Measurements from ENCODE around the gene GALNT7. TPM values are rescaled to one million over a fixed set of nuclear protein-coding genes. Genes with fewer than 3 reads are reported as not detected.

The GALNT7 gene
- total RNA-seq, 1 experiment from 2014 or later = 16.8 TPM

DNA sequence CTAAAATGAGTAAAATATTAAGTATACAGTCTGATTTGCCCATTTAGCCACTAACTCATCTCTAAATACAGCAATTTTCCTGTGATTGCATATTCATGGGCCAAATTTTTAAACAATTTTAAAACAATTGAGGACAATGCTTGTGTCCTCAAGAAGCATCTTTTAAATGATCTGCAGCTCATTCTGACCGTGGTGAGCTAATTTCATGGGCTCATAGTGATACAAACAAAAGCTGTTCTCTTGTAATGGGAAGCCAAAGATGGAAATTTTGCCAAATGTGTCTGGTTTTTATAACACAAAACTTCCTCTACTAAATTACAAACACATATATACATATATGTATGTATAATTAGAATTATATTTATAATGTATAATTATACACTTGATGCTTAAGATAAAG is 125.8 kb downstream of the GALNT7 start:
- H3K36me3 Mint-ChIP-seq (ENCODE audit: insufficient read depth, unreplicated experiment) = no peaks in the 10 kb centered on the region
- no peaks in the 10 kb centered on the region for H3K9me3 Mint-ChIP-seq (ENCODE audit: unreplicated experiment)
- Histone ChIP-seq H3K27me3 (replicated peaks; ENCODE audit: control insufficient read depth, insufficient read depth, low read length) (no peaks in the 10 kb centered on the region), H3K9me3 (no peaks in the 10 kb centered on the region), H3K36me3 (ENCODE audit: control insufficient read depth, insufficient read depth, low read length) (no peaks in the 10 kb centered on the region), H3K4me1 (peaks cover 11% of the 10 kb centered on the region), H3K4me3 (ENCODE audit: low read depth, low read length) (no peak overlapping the region)
- TF ChIP-seq, protein P1, sequence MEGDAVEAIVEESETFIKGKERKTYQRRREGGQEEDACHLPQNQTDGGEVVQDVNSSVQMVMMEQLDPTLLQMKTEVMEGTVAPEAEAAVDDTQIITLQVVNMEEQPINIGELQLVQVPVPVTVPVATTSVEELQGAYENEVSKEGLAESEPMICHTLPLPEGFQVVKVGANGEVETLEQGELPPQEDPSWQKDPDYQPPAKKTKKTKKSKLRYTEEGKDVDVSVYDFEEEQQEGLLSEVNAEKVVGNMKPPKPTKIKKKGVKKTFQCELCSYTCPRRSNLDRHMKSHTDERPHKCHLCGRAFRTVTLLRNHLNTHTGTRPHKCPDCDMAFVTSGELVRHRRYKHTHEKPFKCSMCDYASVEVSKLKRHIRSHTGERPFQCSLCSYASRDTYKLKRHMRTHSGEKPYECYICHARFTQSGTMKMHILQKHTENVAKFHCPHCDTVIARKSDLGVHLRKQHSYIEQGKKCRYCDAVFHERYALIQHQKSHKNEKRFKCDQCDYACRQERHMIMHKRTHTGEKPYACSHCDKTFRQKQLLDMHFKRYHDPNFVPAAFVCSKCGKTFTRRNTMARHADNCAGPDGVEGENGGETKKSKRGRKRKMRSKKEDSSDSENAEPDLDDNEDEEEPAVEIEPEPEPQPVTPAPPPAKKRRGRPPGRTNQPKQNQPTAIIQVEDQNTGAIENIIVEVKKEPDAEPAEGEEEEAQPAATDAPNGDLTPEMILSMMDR (IDR thresholded peaks at IDR 0.05; ENCODE audit: insufficient read depth in 1 of 2, low read depth in 1 of 2, low read length in 1 of 2, severe bottlenecking in 1 of 2, unreplicated experiment in 1 of 2) = no peak
- H3K27ac Mint-ChIP-seq (ENCODE audit: unreplicated experiment) = no peak overlapping the region
- H3K4me3 Mint-ChIP-seq (ENCODE audit: unreplicated experiment) = no peak overlapping the region
- no peak for DNase-seq
- H3K4me1 Mint-ChIP-seq (ENCODE audit: low read depth, unreplicated experiment) = peaks cover 6% of the 10 kb centered on the region
- ChIA-PET CTCF (no interaction called here), POLR2A (no interaction called here)
- no TSS peak for BruUV-seq (replicated peaks)
- H3K27me3 Mint-ChIP-seq (ENCODE audit: insufficient read depth, unreplicated experiment) = no peaks in the 10 kb centered on the region
- intact Hi-C loops (cut with micrococcal nuclease; ENCODE audit: unreplicated experiment) = no loop called here

DNA sequence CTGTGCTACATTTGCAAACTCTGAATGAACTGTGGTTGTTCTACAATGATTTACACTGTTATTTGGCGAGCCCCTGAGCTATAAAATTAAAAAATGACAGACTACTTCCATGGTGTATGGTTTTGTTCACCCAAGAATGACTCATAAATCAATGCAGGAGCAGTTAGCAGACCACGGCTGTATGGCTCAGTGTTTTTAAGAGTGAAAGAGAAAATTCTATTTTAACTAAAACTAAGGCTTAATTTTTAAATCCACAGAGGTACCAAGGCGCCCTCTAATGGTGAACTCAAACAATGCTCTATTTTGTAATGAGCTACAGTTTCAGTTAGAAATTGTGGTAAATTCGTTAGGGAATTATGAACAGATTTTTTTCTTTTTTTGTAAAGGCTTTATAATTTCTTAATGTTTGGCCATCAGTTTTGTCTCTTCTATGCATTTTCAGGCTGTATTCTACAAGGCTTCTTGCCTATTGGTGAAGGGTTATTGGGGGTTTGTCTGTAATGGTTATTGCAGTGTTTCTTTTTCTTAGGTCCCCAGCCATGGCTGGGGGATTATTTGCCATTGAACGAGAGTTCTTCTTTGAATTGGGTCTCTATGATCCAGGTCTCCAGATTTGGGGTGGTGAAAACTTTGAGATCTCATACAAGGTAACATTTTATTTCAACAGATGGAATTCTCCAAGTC is 133.0 kb downstream of the GALNT7 start:
- Mint-ChIP-seq H3K36me3 (ENCODE audit: insufficient read depth, unreplicated experiment) (no peaks in the 10 kb centered on the region), H3K27ac (ENCODE audit: unreplicated experiment) (no peak overlapping the region), H3K9me3 (ENCODE audit: unreplicated experiment) (no peaks in the 10 kb centered on the region), H3K4me1 (ENCODE audit: low read depth, unreplicated experiment) (no peaks in the 10 kb centered on the region), H3K4me3 (ENCODE audit: unreplicated experiment) (no peak overlapping the region), H3K27me3 (ENCODE audit: insufficient read depth, unreplicated experiment) (no peaks in the 10 kb centered on the region)
- ChIA-PET CTCF (interaction anchor here (0.7 to 1.6 kb wide), 7 partner anchors 12 to 288 kb away, joined by 3 to 27 read pairs (median 4); partner anchors contain the start of gene HMGB2), POLR2A (interaction anchor here (0.6 to 1.2 kb wide), 3 partner anchors 34 to 346 kb away, joined by 3 to 11 read pairs (median 3); no protein-coding TSS in a partner anchor)
- Histone ChIP-seq H3K27me3 (replicated peaks; ENCODE audit: control insufficient read depth, insufficient read depth, low read length) (no peaks in the 10 kb centered on the region), H3K36me3 (ENCODE audit: control insufficient read depth, insufficient read depth, low read length) (no peaks in the 10 kb centered on the region), H3K4me3 (ENCODE audit: low read depth, low read length) (no peak overlapping the region), H3K9me3 (no peaks in the 10 kb centered on the region), H3K4me1 (no peaks in the 10 kb centered on the region)
- no TSS peak for BruUV-seq (replicated peaks)
- TF ChIP-seq, protein P1 (IDR thresholded peaks at IDR 0.05; ENCODE audit: insufficient read depth in 1 of 2, low read depth in 1 of 2, low read length in 1 of 2, severe bottlenecking in 1 of 2, unreplicated experiment in 1 of 2) = peak; percentile 35 to 50
- DNase-seq = no peak
- intact Hi-C loops (cut with micrococcal nuclease; ENCODE audit: unreplicated experiment) = loop anchor here (2.0 to 5.0 kb wide), 3 partner anchors 43 to 289 kb away; no protein-coding TSS in a partner anchor

DNA sequence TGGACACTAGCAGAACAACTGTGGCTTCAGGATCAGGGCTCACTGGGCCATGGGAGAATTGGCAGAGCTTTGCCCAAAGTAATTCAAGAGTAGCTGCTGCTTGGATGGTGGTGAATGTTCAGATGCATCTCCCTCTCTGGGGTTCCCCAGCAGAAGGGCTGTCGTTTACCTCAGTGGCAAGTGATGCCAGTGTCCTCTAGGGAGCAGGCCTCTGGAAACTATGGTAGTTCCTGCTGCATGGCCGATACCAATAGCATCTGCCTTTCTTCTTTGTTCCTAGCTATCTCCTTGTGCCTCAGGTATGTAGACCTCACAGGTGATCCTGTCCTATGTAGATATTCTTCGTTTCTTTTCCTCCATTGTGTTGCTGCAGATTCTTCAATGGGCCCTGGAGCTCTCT is 139.2 kb downstream of the GALNT7 start:
- no peaks in the 10 kb centered on the region for H3K4me1 ChIP-seq
- intact Hi-C loops (cut with micrococcal nuclease; ENCODE audit: unreplicated experiment) = no loop called here
- TF ChIP-seq, protein P1 (IDR thresholded peaks at IDR 0.05; ENCODE audit: insufficient read depth in 1 of 2, low read depth in 1 of 2, low read length in 1 of 2, severe bottlenecking in 1 of 2, unreplicated experiment in 1 of 2) = no peak
- H3K27me3 ChIP-seq (replicated peaks; ENCODE audit: control insufficient read depth, insufficient read depth, low read length) = no peaks in the 10 kb centered on the region
- H3K9me3 Mint-ChIP-seq (ENCODE audit: unreplicated experiment) = no peaks in the 10 kb centered on the region
- H3K36me3 Mint-ChIP-seq (ENCODE audit: insufficient read depth, unreplicated experiment) = no peaks in the 10 kb centered on the region
- POLR2A ChIA-PET = no interaction called here
- DNase-seq = no peak
- H3K27me3 Mint-ChIP-seq (ENCODE audit: insufficient read depth, unreplicated experiment) = no peaks in the 10 kb centered on the region
- no peaks in the 10 kb centered on the region for H3K4me1 Mint-ChIP-seq (ENCODE audit: low read depth, unreplicated experiment)
- H3K4me3 ChIP-seq (ENCODE audit: low read depth, low read length) = no peak overlapping the region
- no peak overlapping the region for H3K27ac Mint-ChIP-seq (ENCODE audit: unreplicated experiment)
- no peaks in the 10 kb centered on the region for H3K9me3 ChIP-seq
- no peak overlapping the region for H3K4me3 Mint-ChIP-seq (ENCODE audit: unreplicated experiment)
- no peaks in the 10 kb centered on the region for H3K36me3 ChIP-seq (ENCODE audit: control insufficient read depth, insufficient read depth, low read length)
- BruUV-seq (replicated peaks) = no TSS peak
- CTCF ChIA-PET = no interaction called here

Data from Caco-2 (cell line).